Measurements from ENCODE around the gene TTLL6.

TTLL6 gene

GRCh38 chr17:48757524-48757961, 59.5 kb downstream of the TTLL6 start:
- no peak for DNase-seq

- no peak for DNase-seq
Measured at GRCh38 chr17:48756830-48757251, 60.2 kb downstream of the TTLL6 start.

GRCh38 chr17:48755356-48755755, 61.7 kb downstream of the TTLL6 start:
- no peak for DNase-seq

GRCh38 chr17:48754500-48755261, 62.3 kb downstream of the TTLL6 start:
- no peak for DNase-seq

GRCh38 chr17:48753794-48754499, 63.1 kb downstream of the TTLL6 start:
- no peak for DNase-seq

GRCh38 chr17:48752399-48753288, 64.4 kb downstream of the TTLL6 start:
- no peak for DNase-seq

GRCh38 chr17:48751733-48752398, 65.2 kb downstream of the TTLL6 start:
- DNase-seq: no peak

- no peak for DNase-seq
Measured at GRCh38 chr17:48751172-48751571, 65.9 kb downstream of the TTLL6 start.

GRCh38 chr17:48749621-48750553, 67.1 kb downstream of the TTLL6 start:
- no peak for DNase-seq

GRCh38 chr17:48748718-48749566, 68.1 kb downstream of the TTLL6 start:
- no peak for DNase-seq

GRCh38 chr17:48747445-48748363, 69.3 kb downstream of the TTLL6 start:
- no peak for DNase-seq

GRCh38 chr17:48746916-48747444, 70.0 kb downstream of the TTLL6 start:
- no peak for DNase-seq

GRCh38 chr17:48745381-48746275, 71.4 kb downstream of the TTLL6 start:
- DNase-seq: no peak

GRCh38 chr17:48740537-48740936, 76.5 kb downstream of the TTLL6 start:
- no peak for DNase-seq

- no peak for DNase-seq
Measured at GRCh38 chr17:48738803-48739526, 78.1 kb downstream of the TTLL6 start.

- no peak for DNase-seq
Measured at GRCh38 chr17:48738424-48738802, 78.6 kb downstream of the TTLL6 start.

- DNase-seq: no peak
Measured at GRCh38 chr17:48737330-48738043, 79.5 kb downstream of the TTLL6 start.

Measured in effector CD4-positive, alpha-beta T cell (primary cell).